Mucosa of descending colon (tissue), 3 donors: ENCODE data around the gene OR4F6. TPM values are rescaled to one million over a fixed set of nuclear protein-coding genes. Genes with fewer than 3 reads are reported as not detected.
"Not testable (repeated sequence)": the region's sequence is repeated elsewhere in the genome, so short reads cannot be mapped to it uniquely, and the experiment has no call there.

ENCODE experiments used
- ATAC-seq: fragments of 200-7000 bp; cut with Tn5 transposase; one replicate; pipeline ENCODE4 v1.9.1; 2020; ENCODE audit warnings: mild to moderate bottlenecking, moderate library complexity
- DNase-seq, 3 donors: peaks; one replicate each; pipeline ENCODE4 v3.0.0-alpha.2; 2020
- H3K36me3 ChIP-seq: fragments of 200-600 bp; one replicate; pipeline ENCODE4 v1.8.0; 2021; ENCODE audit warnings: low read depth, mild to moderate bottlenecking
- H3K4me1 ChIP-seq: fragments of 200-600 bp; one replicate; pipeline ENCODE4 v1.8.0; 2021; ENCODE audit warnings: low read depth, mild to moderate bottlenecking
- H3K4me3 ChIP-seq: fragments of 200-600 bp; one replicate; pipeline ENCODE4 v1.8.0; 2021; ENCODE audit warnings: mild to moderate bottlenecking
- H3K9me3 ChIP-seq: fragments of 200-600 bp; one replicate; pipeline ENCODE4 v1.8.0; 2021; ENCODE audit warnings: mild to moderate bottlenecking
- intact Hi-C, 2 donors: fragments of 100-400 bp; cut with DNase I in 1 of 2; cut with micrococcal nuclease in 1 of 2; formaldehyde crosslinking; loops; one replicate each; pipeline versions ENCODE4 v1.11.0 to v1.11.1; 2022; cut with DNase I, micrococcal nuclease
- long read RNA-seq, 2 donors: library from polyadenylated mRNA; unstranded; transcript quantifications; one replicate each; pipeline ENCODE4 v2.0.0, GENCODE V29; 2019 to 2021
- total RNA-seq, 3 donors: library from RNA; stranded (reverse); fragmentation: NEBNext Ultra II Directional in 2 of 3; extraction: Animal tissue kit (Norgen Biotek cat#: 25700) in 2 of 3; gene quantifications; one replicate each; pipeline versions ENCODE4 v1.2.1 to v1.2.4, GENCODE V29; 2021 to 2023
- TF ChIP-seq, protein P1 (sequence below): fragments of 200-600 bp; IDR thresholded peaks from one replicate; pipeline ENCODE4 v1.8.0; 2022; ENCODE audit warnings: antibody characterized with exemption, mild to moderate bottlenecking
- donor health status: DM: no; HTN: no; CAD: no; lungs with moderate emphysema.
- donor health status: DM: no; HTN: no; CAD: no.
- donor health status: DM: no; HTN: yes; CAD: no.

The OR4F6 gene, protein sequence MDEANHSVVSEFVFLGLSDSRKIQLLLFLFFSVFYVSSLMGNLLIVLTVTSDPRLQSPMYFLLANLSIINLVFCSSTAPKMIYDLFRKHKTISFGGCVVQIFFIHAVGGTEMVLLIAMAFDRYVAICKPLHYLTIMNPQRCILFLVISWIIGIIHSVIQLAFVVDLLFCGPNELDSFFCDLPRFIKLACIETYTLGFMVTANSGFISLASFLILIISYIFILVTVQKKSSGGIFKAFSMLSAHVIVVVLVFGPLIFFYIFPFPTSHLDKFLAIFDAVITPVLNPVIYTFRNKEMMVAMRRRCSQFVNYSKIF
- total RNA-seq: not detected
- long read RNA-seq, donor 1: 0 reads
- long read RNA-seq, donor 2: 0 reads

DNA sequence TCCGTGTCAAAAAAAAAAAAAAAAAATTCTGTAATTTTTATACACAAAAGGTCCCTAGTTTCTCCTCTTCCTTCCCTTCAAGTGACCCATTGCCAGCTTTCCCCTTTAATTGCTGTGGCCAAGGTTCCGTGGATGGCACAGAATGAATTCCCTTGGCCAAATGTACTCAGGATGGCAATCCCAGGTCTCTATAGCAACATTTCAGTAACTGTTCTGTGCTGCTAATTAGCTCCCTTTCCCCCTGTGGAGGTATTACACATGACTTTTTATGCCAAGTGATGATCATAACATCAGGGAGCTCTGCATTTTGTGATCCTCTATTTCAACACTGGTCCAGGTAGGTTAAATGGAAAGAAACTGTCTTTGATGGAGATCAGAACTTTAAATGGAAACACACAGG lies at the start of gene OR4F6:
OR4F6 (plus strand) TSS at position 301 of the 400 bp plus-strand sequence. CDS start 2,211 bp downstream, outside the sequence.
- H3K4me1 ChIP-seq: no peaks in the 10 kb centered on the region
- ATAC-seq (no peak), DNase-seq (no peak)
- no peaks in the 10 kb centered on the region for H3K36me3 ChIP-seq
- no peaks in the 10 kb centered on the region for H3K9me3 ChIP-seq
- TF ChIP-seq, protein P1, sequence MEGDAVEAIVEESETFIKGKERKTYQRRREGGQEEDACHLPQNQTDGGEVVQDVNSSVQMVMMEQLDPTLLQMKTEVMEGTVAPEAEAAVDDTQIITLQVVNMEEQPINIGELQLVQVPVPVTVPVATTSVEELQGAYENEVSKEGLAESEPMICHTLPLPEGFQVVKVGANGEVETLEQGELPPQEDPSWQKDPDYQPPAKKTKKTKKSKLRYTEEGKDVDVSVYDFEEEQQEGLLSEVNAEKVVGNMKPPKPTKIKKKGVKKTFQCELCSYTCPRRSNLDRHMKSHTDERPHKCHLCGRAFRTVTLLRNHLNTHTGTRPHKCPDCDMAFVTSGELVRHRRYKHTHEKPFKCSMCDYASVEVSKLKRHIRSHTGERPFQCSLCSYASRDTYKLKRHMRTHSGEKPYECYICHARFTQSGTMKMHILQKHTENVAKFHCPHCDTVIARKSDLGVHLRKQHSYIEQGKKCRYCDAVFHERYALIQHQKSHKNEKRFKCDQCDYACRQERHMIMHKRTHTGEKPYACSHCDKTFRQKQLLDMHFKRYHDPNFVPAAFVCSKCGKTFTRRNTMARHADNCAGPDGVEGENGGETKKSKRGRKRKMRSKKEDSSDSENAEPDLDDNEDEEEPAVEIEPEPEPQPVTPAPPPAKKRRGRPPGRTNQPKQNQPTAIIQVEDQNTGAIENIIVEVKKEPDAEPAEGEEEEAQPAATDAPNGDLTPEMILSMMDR: no peak
- H3K4me3 ChIP-seq: no peak within 1 kb of the TSS
- intact Hi-C loops: no loop called here

- H3K9me3 ChIP-seq, intact Hi-C loops, DNase-seq, H3K4me3 ChIP-seq, ATAC-seq, H3K4me1 ChIP-seq, H3K36me3 ChIP-seq: not testable (repeated sequence)
Observed at GRCh38 chr15:101764669-101765339, 38.5 kb upstream of the OR4F6 start.

DNA sequence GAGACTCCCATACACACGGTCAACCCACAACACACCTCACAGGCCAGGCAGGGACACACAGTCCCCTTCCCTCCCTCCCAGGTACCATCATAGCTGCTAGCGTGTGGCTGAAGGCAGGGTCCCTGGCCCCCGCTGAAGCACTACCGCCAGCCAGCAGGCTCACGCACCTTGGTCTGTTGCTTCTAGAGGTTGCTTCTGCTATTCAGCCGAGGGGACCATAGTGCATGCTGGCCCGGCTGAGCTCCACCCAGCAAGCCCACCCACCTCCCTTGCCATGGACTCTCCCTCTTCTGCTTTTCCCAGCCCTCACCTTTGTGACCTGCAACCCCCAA lies 38.0 kb upstream of the OR4F6 start:
- H3K9me3 ChIP-seq, intact Hi-C loops, H3K4me1 ChIP-seq, H3K4me3 ChIP-seq, DNase-seq, ATAC-seq, H3K36me3 ChIP-seq: not testable (repeated sequence)

DNA sequence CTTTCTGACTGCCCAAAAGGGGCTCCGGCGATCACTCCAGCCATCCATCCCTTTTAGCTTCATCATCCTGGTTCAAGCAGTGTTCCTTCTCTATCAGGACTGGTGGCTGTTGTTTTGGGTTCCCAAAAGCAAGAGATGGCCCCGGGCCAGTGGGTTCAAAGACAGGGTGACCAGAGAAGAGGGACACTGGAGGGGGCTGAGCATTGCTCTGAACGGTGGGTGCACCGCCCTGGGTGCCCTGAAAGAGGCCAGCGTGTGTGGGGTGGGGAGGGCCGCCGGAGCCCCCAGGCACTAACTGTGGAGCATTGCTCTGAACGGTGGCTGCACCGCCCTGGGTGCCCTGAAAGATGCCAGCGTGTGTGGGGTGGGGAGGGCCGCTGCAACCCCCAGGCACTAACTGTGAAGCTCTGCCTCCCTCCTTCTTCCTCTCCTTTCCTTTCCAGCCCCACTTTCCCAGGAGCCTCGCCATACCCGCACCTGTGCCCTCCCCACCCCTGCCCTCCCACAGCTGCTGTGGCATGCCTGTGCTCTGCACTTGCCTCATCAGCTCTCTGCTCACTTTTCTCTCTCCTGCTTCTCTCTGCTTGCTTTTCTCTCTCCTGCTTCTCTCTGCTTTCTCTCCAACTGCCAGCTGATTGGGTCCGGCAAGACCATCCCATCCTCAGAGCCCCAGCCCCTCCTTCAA lies 37.4 kb upstream of the OR4F6 start:
- Histone ChIP-seq H3K4me3 (no peak overlapping the region), H3K9me3 (no peaks in the 10 kb centered on the region), H3K36me3 (no peaks in the 10 kb centered on the region), H3K4me1 (no peaks in the 10 kb centered on the region)
- ATAC-seq: no peak
- DNase-seq: no peak
- intact Hi-C loops: no loop called here
- TF ChIP-seq, protein P1: no peak

DNA sequence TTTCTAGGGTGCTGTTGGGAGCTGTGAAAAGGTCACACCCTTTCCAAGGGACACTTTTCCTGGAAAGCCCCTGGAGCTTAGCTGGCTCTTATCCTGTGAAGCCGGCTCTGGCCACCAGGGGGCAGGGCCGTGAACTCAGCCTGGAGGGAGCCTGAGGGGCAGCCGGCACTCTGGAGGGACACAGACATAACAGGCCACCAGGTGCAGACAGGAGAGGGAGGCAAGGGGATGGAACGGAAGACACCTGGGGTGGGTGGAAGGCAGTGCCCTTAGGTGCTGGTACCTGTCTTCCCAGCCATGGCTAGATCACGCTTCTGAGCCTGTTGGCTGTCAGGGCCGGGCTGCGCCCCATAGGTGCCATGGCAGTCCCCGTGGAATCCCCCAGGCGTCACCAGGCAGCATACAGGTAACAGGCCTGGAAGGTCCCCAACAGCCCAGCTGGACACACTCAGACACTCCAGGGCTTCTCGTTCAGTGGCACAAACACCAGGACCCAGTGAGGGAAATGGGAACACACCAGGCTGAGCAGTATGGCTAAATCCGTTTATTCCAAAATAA lies 36.1 kb upstream of the OR4F6 start:
- H3K36me3 ChIP-seq, H3K4me3 ChIP-seq, ATAC-seq, intact Hi-C loops, DNase-seq, H3K9me3 ChIP-seq, H3K4me1 ChIP-seq: not testable (repeated sequence)

DNA sequence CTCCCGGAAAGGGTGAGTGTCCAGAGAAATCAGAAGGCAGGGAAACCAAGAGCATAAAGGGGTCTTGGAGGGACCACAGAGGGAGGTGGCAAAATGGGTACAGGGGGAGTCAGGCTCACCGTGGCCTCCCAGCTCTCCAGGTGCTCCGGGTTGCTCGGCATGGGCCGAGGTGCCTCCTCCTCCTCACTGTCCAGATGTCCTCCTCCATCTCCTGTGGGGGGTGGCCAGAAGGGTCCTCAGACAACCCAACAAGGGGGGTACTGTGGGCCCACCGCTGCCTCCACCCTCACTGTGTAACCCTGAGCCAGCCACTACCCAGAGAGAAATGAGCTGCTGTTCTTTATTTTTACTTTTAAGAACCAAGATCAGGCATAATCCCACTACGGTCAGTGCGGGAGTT lies 30.4 kb upstream of the OR4F6 start:
- no peaks in the 10 kb centered on the region for H3K4me1 ChIP-seq
- no peak for DNase-seq
- intact Hi-C loops: no loop called here
- ATAC-seq: no peak
- H3K9me3 ChIP-seq: no peaks in the 10 kb centered on the region
- H3K4me3 ChIP-seq: no peak overlapping the region
- TF ChIP-seq, protein P1: no peak
- H3K36me3 ChIP-seq: no peaks in the 10 kb centered on the region
